ENCODE measurements around the gene CMBL. TPM values are rescaled to one million over a fixed set of nuclear protein-coding genes. Genes with fewer than 3 reads are reported as not detected.
A peak's percentile ranks its signal among the peaks of the same experiment; 100 is the strongest.
"Not testable (repeated sequence)": the region's sequence is repeated elsewhere in the genome, so short reads cannot be mapped to it uniquely, and the experiment has no call there.

The CMBL gene
- total RNA-seq, 2 donors from 2014 or later: 3.4 to 7.8 TPM

GRCh38 chr5:10311595-10312425 is 4.1 kb upstream of the CMBL start:
- no peak overlapping the region for H3K4me3 ChIP-seq
- H3K9me3 ChIP-seq: no peaks in the 10 kb centered on the region
- H3K27me3 ChIP-seq (replicated peaks; ENCODE audit: insufficient read depth): no peaks in the 10 kb centered on the region
- peaks cover 0 to 4% of the 10 kb centered on the region in 2 donors for H3K4me1 ChIP-seq (ENCODE audit: control insufficient read depth in 1 of 2, low read depth in 2 of 2)
- H3K27ac ChIP-seq: no peak overlapping the region
- ATAC-seq (ENCODE audit: insufficient number of reproducible peaks, low FRiP score, low read depth): no peak
- no peak for DNase-seq (ENCODE audit: low spot score)
- TF ChIP-seq, protein P1, sequence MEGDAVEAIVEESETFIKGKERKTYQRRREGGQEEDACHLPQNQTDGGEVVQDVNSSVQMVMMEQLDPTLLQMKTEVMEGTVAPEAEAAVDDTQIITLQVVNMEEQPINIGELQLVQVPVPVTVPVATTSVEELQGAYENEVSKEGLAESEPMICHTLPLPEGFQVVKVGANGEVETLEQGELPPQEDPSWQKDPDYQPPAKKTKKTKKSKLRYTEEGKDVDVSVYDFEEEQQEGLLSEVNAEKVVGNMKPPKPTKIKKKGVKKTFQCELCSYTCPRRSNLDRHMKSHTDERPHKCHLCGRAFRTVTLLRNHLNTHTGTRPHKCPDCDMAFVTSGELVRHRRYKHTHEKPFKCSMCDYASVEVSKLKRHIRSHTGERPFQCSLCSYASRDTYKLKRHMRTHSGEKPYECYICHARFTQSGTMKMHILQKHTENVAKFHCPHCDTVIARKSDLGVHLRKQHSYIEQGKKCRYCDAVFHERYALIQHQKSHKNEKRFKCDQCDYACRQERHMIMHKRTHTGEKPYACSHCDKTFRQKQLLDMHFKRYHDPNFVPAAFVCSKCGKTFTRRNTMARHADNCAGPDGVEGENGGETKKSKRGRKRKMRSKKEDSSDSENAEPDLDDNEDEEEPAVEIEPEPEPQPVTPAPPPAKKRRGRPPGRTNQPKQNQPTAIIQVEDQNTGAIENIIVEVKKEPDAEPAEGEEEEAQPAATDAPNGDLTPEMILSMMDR (IDR thresholded peaks at IDR 0.05): no peak
- H3K36me3 ChIP-seq: no peaks in the 10 kb centered on the region

DNA sequence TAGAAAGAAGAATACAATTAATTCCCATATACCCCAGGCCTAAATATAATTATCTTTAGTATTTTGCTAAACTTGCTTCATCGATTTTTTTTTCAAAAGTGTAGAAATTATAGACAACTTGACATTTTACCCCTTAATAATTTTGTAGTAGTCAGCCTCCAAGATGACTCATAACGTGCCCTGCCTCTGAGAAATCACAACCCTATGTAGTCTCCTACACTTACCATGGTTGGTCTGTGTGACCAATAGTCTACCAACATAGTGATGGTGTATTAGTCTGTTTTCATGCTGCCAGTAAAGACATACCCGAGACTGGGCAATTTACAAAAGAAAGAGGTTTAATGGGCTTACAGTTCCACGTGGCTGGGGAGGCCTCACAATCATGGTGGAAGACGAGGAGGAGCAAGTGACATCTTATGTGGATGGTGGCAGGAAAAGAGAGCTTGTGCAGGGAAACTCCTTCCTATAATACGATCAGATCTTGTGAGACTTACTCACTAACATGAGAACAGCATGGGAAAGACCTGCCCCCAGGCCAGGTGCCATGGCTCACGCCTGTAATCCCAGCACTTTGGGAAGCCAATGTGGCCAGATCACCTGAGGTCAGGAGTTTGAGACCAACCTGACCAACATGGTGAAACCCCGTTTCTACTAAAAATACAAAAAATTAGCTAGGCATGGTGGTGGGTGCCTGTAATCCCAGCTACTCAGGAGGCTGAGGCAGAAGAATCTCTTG is 3.3 kb upstream of the CMBL start:
- H3K4me3 ChIP-seq; H3K36me3 ChIP-seq; H3K27me3 ChIP-seq (replicated peaks; ENCODE audit: insufficient read depth); DNase-seq (ENCODE audit: low spot score); H3K9me3 ChIP-seq; ATAC-seq (ENCODE audit: insufficient number of reproducible peaks, low FRiP score, low read depth); H3K27ac ChIP-seq: not testable (repeated sequence)
- H3K4me1 ChIP-seq (ENCODE audit: control insufficient read depth in 1 of 2, low read depth in 2 of 2): peaks cover 0 to 12% of the 10 kb centered on the region in 2 donors

DNA sequence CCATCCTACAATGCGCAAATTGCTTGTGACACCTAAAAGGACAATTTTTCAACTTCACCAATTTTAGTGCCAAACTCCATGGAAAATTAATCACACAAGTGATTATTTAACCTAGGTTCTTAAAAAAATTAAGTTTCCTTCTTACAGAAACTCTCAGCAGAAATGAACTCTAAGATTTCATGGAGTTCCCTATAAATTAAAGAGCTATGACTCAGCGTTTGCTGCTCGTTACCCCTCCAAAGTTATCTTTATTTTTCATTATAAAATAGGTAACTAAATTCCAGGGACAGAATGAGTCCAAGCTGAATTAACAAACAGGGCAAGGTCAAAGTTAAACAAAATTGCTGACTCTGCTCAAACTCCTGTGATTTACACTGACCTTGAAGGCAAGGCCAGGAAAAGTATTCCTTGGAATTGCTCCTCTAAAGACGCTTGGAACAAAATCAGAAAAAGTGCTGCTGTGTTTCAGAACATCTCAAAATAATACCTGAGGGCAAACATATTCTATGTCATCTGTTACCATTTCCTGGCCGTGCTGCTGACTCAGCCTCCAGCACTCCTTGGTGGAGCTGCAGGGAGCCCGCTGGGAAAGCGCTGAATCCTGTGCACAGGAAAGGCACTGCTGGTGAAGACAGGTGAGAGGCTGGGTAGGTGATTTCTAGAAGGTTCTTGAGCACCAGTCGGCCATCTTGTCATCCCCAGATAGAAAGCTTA is 2.5 kb upstream of the CMBL start:
- TF ChIP-seq, protein P1 (IDR thresholded peaks at IDR 0.05): no peak
- Histone ChIP-seq H3K4me1 (ENCODE audit: control insufficient read depth in 1 of 2, low read depth in 2 of 2) (peaks cover 0 to 13% of the 10 kb centered on the region in 2 donors), H3K27ac (no peak overlapping the region), H3K27me3 (replicated peaks; ENCODE audit: insufficient read depth) (no peaks in the 10 kb centered on the region), H3K36me3 (no peaks in the 10 kb centered on the region), H3K9me3 (no peaks in the 10 kb centered on the region), H3K4me3 (no peak overlapping the region)
- ATAC-seq (ENCODE audit: insufficient number of reproducible peaks, low FRiP score, low read depth) (no peak), DNase-seq (ENCODE audit: low spot score) (no peak)

- DNase-seq (ENCODE audit: low spot score) (no peak), ATAC-seq (ENCODE audit: insufficient number of reproducible peaks, low FRiP score, low read depth) (no peak)
- TF ChIP-seq, protein P1 (IDR thresholded peaks at IDR 0.05): no peak
- Histone ChIP-seq H3K9me3 (no peaks in the 10 kb centered on the region), H3K27ac (no peak overlapping the region), H3K4me3 (no peak overlapping the region), H3K27me3 (replicated peaks; ENCODE audit: insufficient read depth) (no peaks in the 10 kb centered on the region), H3K36me3 (no peaks in the 10 kb centered on the region), H3K4me1 (ENCODE audit: control insufficient read depth in 1 of 2, low read depth in 2 of 2) (peaks cover 0 to 13% of the 10 kb centered on the region in 2 donors)
Observed at GRCh38 chr5:10308844-10309243, 1.1 kb upstream of the CMBL start.

DNA sequence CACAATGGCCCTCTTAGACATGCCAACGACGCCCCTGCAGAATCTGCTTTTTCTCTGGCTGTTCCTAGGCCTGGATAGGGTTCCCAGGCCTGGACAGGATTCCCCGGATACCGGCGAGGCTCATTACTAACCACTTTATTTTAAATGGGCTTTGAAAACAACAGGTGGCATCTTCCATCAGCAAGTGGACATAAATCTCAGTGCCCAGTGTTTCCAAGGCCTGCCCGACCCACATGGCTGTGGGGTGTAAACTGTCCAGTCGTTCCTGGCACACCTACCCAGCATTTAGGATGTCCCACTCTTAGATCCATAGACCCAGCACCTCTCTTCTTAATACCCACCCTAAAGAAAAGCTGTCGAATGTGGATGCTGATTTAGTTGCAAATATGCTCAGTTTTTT is 896 bp downstream of the CMBL start:
- Histone ChIP-seq H3K27ac (peak overlapping the region; percentile 79 to 89), H3K27me3 (replicated peaks; ENCODE audit: insufficient read depth) (no peaks in the 10 kb centered on the region), H3K36me3 (no peaks in the 10 kb centered on the region), H3K4me3 (peak overlapping the region; percentile 97), H3K9me3 (no peaks in the 10 kb centered on the region), H3K4me1 (ENCODE audit: control insufficient read depth in 1 of 2, low read depth in 2 of 2) (peaks cover 0 to 23% of the 10 kb centered on the region in 2 donors)
- ATAC-seq (ENCODE audit: insufficient number of reproducible peaks, low FRiP score, low read depth) (no peak), DNase-seq (ENCODE audit: low spot score) (no peak)
- TF ChIP-seq, protein P1 (IDR thresholded peaks at IDR 0.05): no peak

Measured in thoracic aorta (tissue), 2 donors.